WTC11 (cell line): ENCODE data around the gene GALP.

ENCODE experiments used
- CREB1 ChIP-seq: sonication (generic); formaldehyde crosslinking; IDR thresholded peaks from 2 replicates; pipeline ENCODE4 v1.8.0; 2023; ENCODE audit warnings: mild to moderate bottlenecking, missing genetic modification reagents
- CREM ChIP-seq: sonication (generic); formaldehyde crosslinking; IDR thresholded peaks from 2 replicates; pipeline ENCODE4 v1.8.1; 2022; ENCODE audit warnings: mild to moderate bottlenecking, missing genetic modification reagents, moderate library complexity
- E2F1 ChIP-seq: sonication (generic); formaldehyde crosslinking; IDR thresholded peaks from 2 replicates; pipeline ENCODE4 v1.8.0; 2022; ENCODE audit warnings: mild to moderate bottlenecking, missing genetic modification reagents
- JUN ChIP-seq: sonication (generic); formaldehyde crosslinking; IDR thresholded peaks from 2 replicates; pipeline ENCODE4 v1.8.0; 2023; ENCODE audit warnings: mild to moderate bottlenecking, missing genetic modification reagents
- MLX ChIP-seq: sonication (generic); formaldehyde crosslinking; IDR thresholded peaks from 2 replicates; pipeline ENCODE4 v1.8.1; 2023; ENCODE audit warnings: mild to moderate bottlenecking, missing genetic modification reagents, moderate library complexity
- RORB ChIP-seq: fragments of 250-450 bp; sonication (Bioruptor Pico); IDR thresholded peaks from 2 replicates; pipeline ENCODE4 v1.9.0; 2021; ENCODE audit warnings: mild to moderate bottlenecking
- USF1 ChIP-seq: sonication (generic); formaldehyde crosslinking; IDR thresholded peaks from 2 replicates; pipeline ENCODE4 v1.8.0; 2022; ENCODE audit warnings: mild to moderate bottlenecking, missing genetic modification reagents
- ZNF396 ChIP-seq: fragments of 250-450 bp; sonication (Bioruptor Pico); IDR thresholded peaks from 2 replicates; pipeline ENCODE4 v1.8.0; 2021; ENCODE audit warnings: mild to moderate bottlenecking, moderate library complexity, borderline replicate concordance
- TF ChIP-seq, protein P1 (sequence below): fragments of 200-600 bp; IDR thresholded peaks from 2 replicates; pipeline ENCODE4 v1.8.0; 2022; ENCODE audit warnings: antibody characterized with exemption
- TF ChIP-seq, protein P2 (sequence below): sonication (generic); formaldehyde crosslinking; IDR thresholded peaks from 2 replicates; pipeline ENCODE4 v1.8.1; 2023; ENCODE audit warnings: mild to moderate bottlenecking, missing genetic modification reagents

DNA sequence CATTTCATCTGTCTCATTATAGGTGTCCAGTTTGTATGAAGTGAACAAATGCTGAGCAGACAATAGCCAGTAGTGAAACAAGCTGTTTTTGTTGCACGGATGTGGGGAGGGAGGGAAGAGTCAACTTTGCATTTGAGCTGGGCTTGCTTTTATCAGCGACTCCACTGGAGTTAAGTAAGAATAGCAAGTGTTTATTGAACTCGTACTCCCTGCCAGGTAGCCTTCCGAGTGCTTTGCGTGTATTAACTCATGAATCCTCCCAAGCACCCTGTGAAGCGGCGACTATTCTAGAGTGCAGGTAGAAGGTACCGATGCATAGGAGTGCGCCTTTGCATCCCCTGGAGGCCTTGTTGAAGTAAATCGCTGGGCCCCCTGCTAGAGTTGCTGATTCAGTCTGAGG, 39.4 kb upstream of the GALP start:
- TF ChIP-seq, protein P1, sequence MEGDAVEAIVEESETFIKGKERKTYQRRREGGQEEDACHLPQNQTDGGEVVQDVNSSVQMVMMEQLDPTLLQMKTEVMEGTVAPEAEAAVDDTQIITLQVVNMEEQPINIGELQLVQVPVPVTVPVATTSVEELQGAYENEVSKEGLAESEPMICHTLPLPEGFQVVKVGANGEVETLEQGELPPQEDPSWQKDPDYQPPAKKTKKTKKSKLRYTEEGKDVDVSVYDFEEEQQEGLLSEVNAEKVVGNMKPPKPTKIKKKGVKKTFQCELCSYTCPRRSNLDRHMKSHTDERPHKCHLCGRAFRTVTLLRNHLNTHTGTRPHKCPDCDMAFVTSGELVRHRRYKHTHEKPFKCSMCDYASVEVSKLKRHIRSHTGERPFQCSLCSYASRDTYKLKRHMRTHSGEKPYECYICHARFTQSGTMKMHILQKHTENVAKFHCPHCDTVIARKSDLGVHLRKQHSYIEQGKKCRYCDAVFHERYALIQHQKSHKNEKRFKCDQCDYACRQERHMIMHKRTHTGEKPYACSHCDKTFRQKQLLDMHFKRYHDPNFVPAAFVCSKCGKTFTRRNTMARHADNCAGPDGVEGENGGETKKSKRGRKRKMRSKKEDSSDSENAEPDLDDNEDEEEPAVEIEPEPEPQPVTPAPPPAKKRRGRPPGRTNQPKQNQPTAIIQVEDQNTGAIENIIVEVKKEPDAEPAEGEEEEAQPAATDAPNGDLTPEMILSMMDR = no peak
- TF ChIP-seq MLX (CRISPR knock-in tag) (no peak), RORB (CRISPR knock-in tag) (no peak), JUN (CRISPR knock-in tag) (no peak), USF1 (CRISPR knock-in tag) (no peak), CREM (CRISPR knock-in tag) (no peak), ZNF396 (no peak), CREB1 (CRISPR knock-in tag) (no peak), E2F1 (CRISPR knock-in tag) (no peak)
- TF ChIP-seq, protein P2, sequence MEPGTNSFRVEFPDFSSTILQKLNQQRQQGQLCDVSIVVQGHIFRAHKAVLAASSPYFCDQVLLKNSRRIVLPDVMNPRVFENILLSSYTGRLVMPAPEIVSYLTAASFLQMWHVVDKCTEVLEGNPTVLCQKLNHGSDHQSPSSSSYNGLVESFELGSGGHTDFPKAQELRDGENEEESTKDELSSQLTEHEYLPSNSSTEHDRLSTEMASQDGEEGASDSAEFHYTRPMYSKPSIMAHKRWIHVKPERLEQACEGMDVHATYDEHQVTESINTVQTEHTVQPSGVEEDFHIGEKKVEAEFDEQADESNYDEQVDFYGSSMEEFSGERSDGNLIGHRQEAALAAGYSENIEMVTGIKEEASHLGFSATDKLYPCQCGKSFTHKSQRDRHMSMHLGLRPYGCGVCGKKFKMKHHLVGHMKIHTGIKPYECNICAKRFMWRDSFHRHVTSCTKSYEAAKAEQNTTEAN (CRISPR knock-in tag) = no peak
